Activated T-cell treated with anti-CD3 and anti-CD28 coated beads, Interleukin-2, amount 50 U/mL, for 24 hours (primary cell): ENCODE measurements around the gene STK24.

Source experiments
- DNase-seq: peaks from one replicate; pipeline ENCODE4 v3.0.0-alpha.2; 2020
- H3K27ac Mint-ChIP-seq: 2 replicates; pipeline ENCODE4 v1.8.0; 2020; ENCODE audit warnings: mild to moderate bottlenecking, mixed read lengths
- H3K27me3 Mint-ChIP-seq: 2 replicates; pipeline ENCODE4 v1.8.0; 2020; ENCODE audit warnings: mixed read lengths
- H3K36me3 Mint-ChIP-seq: 2 replicates; pipeline ENCODE4 v1.8.0; 2020; ENCODE audit warnings: low read depth, mixed read lengths
- H3K4me1 Mint-ChIP-seq: 2 replicates; pipeline ENCODE4 v1.8.0; 2020; ENCODE audit warnings: low read depth, mixed read lengths
- H3K4me3 Mint-ChIP-seq: 2 replicates; pipeline ENCODE4 v1.8.0; 2020; ENCODE audit warnings: mild to moderate bottlenecking, moderate library complexity, mixed read lengths
- H3K9me3 Mint-ChIP-seq: 2 replicates; pipeline ENCODE4 v1.8.0; 2020; ENCODE audit warnings: mixed read lengths

STK24 gene

GRCh38 chr13:98456413-98456845 lies 120.5 kb downstream of the STK24 start:
- no peak overlapping the region for H3K4me3 Mint-ChIP-seq
- no peaks in the 10 kb centered on the region for H3K9me3 Mint-ChIP-seq
- H3K27me3 Mint-ChIP-seq, result no peaks in the 10 kb centered on the region
- H3K36me3 Mint-ChIP-seq, result peaks cover 96% of the 10 kb centered on the region
- no peak for DNase-seq
- H3K4me1 Mint-ChIP-seq, result peaks cover 17% of the 10 kb centered on the region
- peak overlapping the region; percentile 77 for H3K27ac Mint-ChIP-seq

GRCh38 chr13:98454389-98454881 lies 122.5 kb downstream of the STK24 start:
- no peaks in the 10 kb centered on the region for H3K27me3 Mint-ChIP-seq
- no peak overlapping the region for H3K4me3 Mint-ChIP-seq
- no peaks in the 10 kb centered on the region for H3K9me3 Mint-ChIP-seq
- peaks cover 93% of the 10 kb centered on the region for H3K36me3 Mint-ChIP-seq
- no peak for DNase-seq
- peaks cover 23% of the 10 kb centered on the region for H3K4me1 Mint-ChIP-seq
- peak overlapping the region; percentile 57 for H3K27ac Mint-ChIP-seq

GRCh38 chr13:98452851-98453843 lies 123.8 kb downstream of the STK24 start:
- Mint-ChIP-seq H3K4me1 (peaks cover 23% of the 10 kb centered on the region), H3K4me3 (no peak overlapping the region), H3K27me3 (no peaks in the 10 kb centered on the region), H3K36me3 (peaks cover 94% of the 10 kb centered on the region), H3K27ac (peak overlapping the region; percentile 40), H3K9me3 (no peaks in the 10 kb centered on the region)
- DNase-seq, result no peak

DNA sequence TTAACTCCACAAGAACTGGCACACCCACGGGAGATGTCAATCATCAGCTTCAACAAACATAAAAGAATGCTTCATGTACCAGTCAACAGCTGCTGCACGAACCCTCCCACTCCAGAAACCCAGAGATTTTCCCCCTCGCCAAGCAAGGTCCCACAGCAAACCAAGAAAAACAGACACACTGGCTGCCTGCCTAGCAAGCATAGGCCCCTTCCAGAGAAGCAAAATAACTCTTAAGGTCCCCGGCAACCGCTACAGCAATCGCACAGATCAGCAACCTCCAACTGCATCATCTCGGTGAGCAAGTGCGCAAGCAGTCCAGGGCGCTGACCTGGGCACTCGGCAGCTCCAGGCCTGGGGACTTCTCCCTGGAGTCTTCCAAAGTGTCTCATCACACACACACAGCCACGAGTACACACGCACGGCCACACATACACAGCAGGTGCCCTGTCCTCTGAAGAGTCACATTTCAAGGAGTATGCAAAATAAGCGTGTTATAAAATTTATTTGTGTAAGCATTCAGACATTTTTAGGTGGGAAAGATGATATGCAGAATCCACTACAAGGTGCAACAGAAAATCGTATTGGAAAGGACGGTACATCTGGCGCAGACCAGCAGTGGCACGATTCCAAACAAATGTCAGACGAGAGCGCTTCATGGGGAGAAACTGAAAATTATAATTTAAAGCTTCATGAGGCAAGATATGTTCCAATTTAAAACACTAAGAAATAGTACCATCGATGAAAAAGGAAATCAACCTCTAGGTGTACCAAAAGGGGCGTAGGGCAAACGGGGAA lies 125.0 kb downstream of the STK24 start:
- peaks cover 91% of the 10 kb centered on the region for H3K36me3 Mint-ChIP-seq
- no peaks in the 10 kb centered on the region for H3K9me3 Mint-ChIP-seq
- no peak overlapping the region for H3K4me3 Mint-ChIP-seq
- H3K27me3 Mint-ChIP-seq, result no peaks in the 10 kb centered on the region
- H3K27ac Mint-ChIP-seq, result peak overlapping the region; percentile 71
- peaks cover 23% of the 10 kb centered on the region for H3K4me1 Mint-ChIP-seq
- no peak for DNase-seq

DNA sequence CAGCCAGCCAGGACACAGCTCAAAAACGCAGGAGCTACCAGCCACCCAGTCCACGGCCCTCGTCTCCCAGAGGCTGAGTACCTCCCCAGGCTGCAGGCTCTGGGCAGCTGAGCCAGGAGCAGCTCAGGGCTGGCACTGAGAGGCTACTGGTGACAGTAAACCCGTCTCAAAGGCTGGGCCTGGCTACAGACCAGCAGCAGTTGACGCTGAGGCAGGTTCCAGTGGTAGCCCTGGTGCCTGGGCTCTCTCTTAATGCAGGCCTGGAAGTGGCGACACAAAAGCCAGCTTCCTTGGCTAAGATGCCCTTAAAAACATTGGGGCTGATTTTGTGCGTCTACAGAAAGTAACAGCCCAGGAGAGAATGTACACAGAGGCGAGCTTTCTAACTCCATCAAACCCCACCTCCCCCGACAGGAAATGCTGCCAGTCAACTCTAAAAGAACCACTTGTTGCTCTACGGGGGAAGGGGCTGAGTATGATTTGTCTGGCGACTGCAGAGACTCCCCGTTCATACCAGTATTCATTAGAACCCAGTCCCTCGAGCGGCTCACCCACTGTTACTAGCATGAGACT lies 126.3 kb downstream of the STK24 start:
- Mint-ChIP-seq H3K27me3 (no peaks in the 10 kb centered on the region), H3K27ac (peak overlapping the region; percentile 71), H3K36me3 (peaks cover 79% of the 10 kb centered on the region), H3K9me3 (no peaks in the 10 kb centered on the region), H3K4me3 (no peak overlapping the region), H3K4me1 (peaks cover 30% of the 10 kb centered on the region)
- DNase-seq, result no peak

GRCh38 chr13:98450026-98450425 lies 126.9 kb downstream of the STK24 start:
- Mint-ChIP-seq H3K4me3 (no peak overlapping the region), H3K27me3 (no peaks in the 10 kb centered on the region), H3K36me3 (peaks cover 73% of the 10 kb centered on the region), H3K27ac (peak overlapping the region; percentile 71), H3K9me3 (no peaks in the 10 kb centered on the region), H3K4me1 (peaks cover 35% of the 10 kb centered on the region)
- DNase-seq, result no peak

GRCh38 chr13:98449273-98449672 lies 127.6 kb downstream of the STK24 start:
- peaks cover 65% of the 10 kb centered on the region for H3K36me3 Mint-ChIP-seq
- no peak overlapping the region for H3K4me3 Mint-ChIP-seq
- peak overlapping the region; percentile 71 for H3K27ac Mint-ChIP-seq
- peaks cover 36% of the 10 kb centered on the region for H3K4me1 Mint-ChIP-seq
- no peaks in the 10 kb centered on the region for H3K27me3 Mint-ChIP-seq
- no peak for DNase-seq
- H3K9me3 Mint-ChIP-seq, result no peaks in the 10 kb centered on the region

GRCh38 chr13:98448642-98448928 lies 128.3 kb downstream of the STK24 start:
- H3K9me3 Mint-ChIP-seq, result no peaks in the 10 kb centered on the region
- peaks cover 60% of the 10 kb centered on the region for H3K36me3 Mint-ChIP-seq
- H3K4me3 Mint-ChIP-seq, result no peak overlapping the region
- no peak for DNase-seq
- peaks cover 40% of the 10 kb centered on the region for H3K4me1 Mint-ChIP-seq
- peak overlapping the region; percentile 4 for H3K27ac Mint-ChIP-seq
- H3K27me3 Mint-ChIP-seq, result no peaks in the 10 kb centered on the region

- peaks cover 42% of the 10 kb centered on the region for H3K4me1 Mint-ChIP-seq
These were observed 128.8 kb downstream of the STK24 start for GRCh38 chr13:98447881-98448641.

DNA sequence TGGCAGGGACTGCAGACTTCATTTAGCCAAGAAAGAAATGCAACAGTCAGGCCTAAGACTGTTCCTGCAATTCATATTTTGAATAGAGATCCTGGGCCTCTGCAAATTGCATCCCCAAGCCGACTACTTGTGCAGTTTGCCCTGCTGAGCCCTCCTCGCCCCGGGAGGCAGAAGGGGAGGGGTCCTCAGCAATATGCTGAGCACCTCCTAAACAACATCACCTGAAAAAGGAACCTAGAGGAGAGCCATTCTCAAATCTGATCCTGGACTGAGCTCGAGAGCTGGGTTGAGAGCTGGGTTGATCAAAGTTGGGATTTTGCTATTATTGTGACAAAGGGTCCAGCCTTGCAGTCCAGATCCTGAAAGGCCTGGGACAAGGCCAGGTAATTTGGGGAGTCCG lies 129.8 kb downstream of the STK24 start:
- H3K36me3 Mint-ChIP-seq, result peaks cover 46% of the 10 kb centered on the region
- DNase-seq, result no peak
- H3K4me1 Mint-ChIP-seq, result peaks cover 38% of the 10 kb centered on the region
- no peaks in the 10 kb centered on the region for H3K27me3 Mint-ChIP-seq
- H3K27ac Mint-ChIP-seq, result peak overlapping the region; percentile 4
- no peak overlapping the region for H3K4me3 Mint-ChIP-seq
- H3K9me3 Mint-ChIP-seq, result no peaks in the 10 kb centered on the region

More at GRCh38 chr13:98447881-98448641, 128.8 kb downstream of the STK24 start:
- Mint-ChIP-seq H3K27me3 (no peaks in the 10 kb centered on the region), H3K9me3 (no peaks in the 10 kb centered on the region), H3K36me3 (peaks cover 55% of the 10 kb centered on the region), H3K27ac (peak overlapping the region; percentile 4), H3K4me3 (no peak overlapping the region)
- DNase-seq, result no peak

DNA sequence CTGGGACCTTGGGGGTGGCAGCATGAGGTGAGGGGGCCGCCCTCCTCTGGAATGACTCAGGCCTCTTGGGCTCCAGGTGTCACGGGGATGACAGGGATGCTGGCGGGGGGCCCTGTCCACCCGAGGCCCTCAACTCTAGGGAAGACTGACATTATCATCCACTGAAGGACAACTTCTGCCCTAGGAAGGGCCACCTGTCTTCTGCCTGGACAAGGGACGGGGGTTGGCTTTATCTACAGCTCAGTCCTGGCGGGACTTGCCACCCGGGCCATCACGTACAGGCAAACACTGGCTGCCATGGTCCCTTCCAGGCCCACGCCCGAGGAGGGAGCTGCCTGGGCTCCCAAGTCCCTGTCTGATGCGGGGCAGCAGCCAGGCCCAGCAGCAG lies 130.7 kb downstream of the STK24 start:
- Mint-ChIP-seq H3K9me3 (no peaks in the 10 kb centered on the region), H3K27me3 (no peaks in the 10 kb centered on the region), H3K4me3 (no peak overlapping the region), H3K27ac (peak overlapping the region; percentile 93), H3K4me1 (peaks cover 29% of the 10 kb centered on the region), H3K36me3 (peaks cover 37% of the 10 kb centered on the region)
- no peak for DNase-seq

- H3K36me3 Mint-ChIP-seq, result peaks cover 31% of the 10 kb centered on the region
- H3K9me3 Mint-ChIP-seq, result no peaks in the 10 kb centered on the region
- peak; percentile 88 for DNase-seq
- H3K4me3 Mint-ChIP-seq, result no peak overlapping the region
- peaks cover 23% of the 10 kb centered on the region for H3K4me1 Mint-ChIP-seq
- H3K27ac Mint-ChIP-seq, result peak overlapping the region; percentile 93
- no peaks in the 10 kb centered on the region for H3K27me3 Mint-ChIP-seq
These were observed 131.3 kb downstream of the STK24 start for GRCh38 chr13:98445340-98446233.

GRCh38 chr13:98444381-98444780 lies 132.5 kb downstream of the STK24 start:
- Mint-ChIP-seq H3K9me3 (no peaks in the 10 kb centered on the region), H3K4me3 (no peak overlapping the region), H3K27ac (peak overlapping the region; percentile 44), H3K36me3 (peaks cover 21% of the 10 kb centered on the region), H3K4me1 (peaks cover 19% of the 10 kb centered on the region), H3K27me3 (no peaks in the 10 kb centered on the region)
- no peak for DNase-seq
